Pancreas (tissue), 10 donors: ENCODE data around the gene PAK6. TPM values are rescaled to one million over a fixed set of nuclear protein-coding genes. Genes with fewer than 3 reads are reported as not detected.
A peak's percentile ranks its signal among the peaks of the same experiment; 100 is the strongest.

Experiments
- ATAC-seq, 4 donors: fragments of 200-7000 bp; cut with Tn5 transposase; one replicate each; pipeline versions ENCODE4 v1.8.0 to v1.9.1; 2020; ENCODE audit warnings: mild to moderate bottlenecking in 4 of 4, moderate library complexity in 4 of 4
- DNase-seq, 6 donors: peaks; one replicate each; pipeline ENCODE4 v3.0.0-alpha.2; 2020
- FAIRE-seq: peaks from 2 replicates; lab custom pipeline; 2012; peaks lifted over from hg19 to GRCh38; lab: Jason Lieb, UNC
- H3K27ac ChIP-seq, 4 donors: fragments of 200-600 bp; sonication (generic); 1 replicate in 3 of 4; 2 replicates in 1 of 4; pipeline versions ENCODE4 v1.5.0 to v1.8.0; 2020
- H3K27me3 ChIP-seq, 4 donors: fragments of 200-600 bp; one replicate each; pipeline ENCODE4 v1.8.0; 2021
- H3K36me3 ChIP-seq, 3 donors: fragments of 200-600 bp; sonication (generic) in 1 of 3; one replicate each; pipeline versions ENCODE4 v1.5.0 to v1.8.0; 2020 to 2021
- H3K4me1 ChIP-seq, 3 donors: fragments of 200-600 bp; one replicate each; pipeline ENCODE4 v1.8.0; 2021
- H3K4me3 ChIP-seq, 4 donors: fragments of 200-600 bp; sonication (generic) in 2 of 4; one replicate each; pipeline versions ENCODE4 v1.5.0 to v1.8.0; 2020 to 2021
- H3K9me3 ChIP-seq, 4 donors: fragments of 200-600 bp; one replicate each; pipeline ENCODE4 v1.8.0; 2021
- CTCF ChIP-seq, 4 donors: fragments of 200-600 bp; sonication (generic) in 3 of 4; IDR thresholded peaks; one replicate each; pipeline versions ENCODE4 v1.5.0 to v1.8.0; 2021; ENCODE audit warnings: antibody characterized with exemption in 4 of 4
- WGBS, 2 donors: extraction: QIAGEN DNeasy Blood & Tissue Kit; methylation state at CpG; one replicate each; pipeline ENCODE4 v1.1.7; 2013; 5-methylcytosine and 5-hydroxymethylcytosine counted together
- intact Hi-C, 3 donors: fragments of 100-400 bp; cut with DNase I; formaldehyde crosslinking; loops; one replicate each; pipeline versions ENCODE4 v1.11.1 to v1.14.2; 2022
- polyA plus RNA-seq, 2 donors: library from polyadenylated mRNA; stranded (reverse); fragments of 200-250 nt; gene quantifications; one replicate each; pipeline ENCODE4 v1.2.3, GENCODE V29; 2013
- total RNA-seq, 6 donors: library from RNA; stranded (reverse); fragmentation: NEBNext Ultra II Directional in 4 of 6; extraction: Animal tissue kit (Norgen Biotek cat#: 25700) in 4 of 6; gene quantifications; one replicate each; pipeline versions ENCODE4 v1.2.1 to v1.2.4, GENCODE V29; 2021 to 2023
- donor health status: healthy with polysubstance abuse.
- donor health status: DM: no; HTN: no; CAD: no; lungs with moderate emphysema.
- donor health status: DM: no; HTN: no; CAD: no.
- donor health status: control.
- donor health status: control.
- donor health status: Bipolar disorder and iron deficiency.
- donor health status: DM: yes; HTN: yes; CAD: no.
- donor health status: DM: no; HTN: no; CAD: no.
- donor health status: DM: no; HTN: no; CAD: no.
- donor health status: DM: yes; HTN: yes; CAD: no.

PAK6 gene
- total and polyA plus RNA-seq, 8 donors: 3.2 to 6.4 (median 4.6) TPM

- Histone ChIP-seq H3K9me3 (no peaks in the 10 kb centered on the region), H3K27me3 (no peaks in the 10 kb centered on the region), H3K27ac (no peak overlapping the region), H3K4me3 (no peak overlapping the region), H3K4me1 (no peaks in the 10 kb centered on the region), H3K36me3 (no peaks in the 10 kb centered on the region)
- intact Hi-C loops: loop anchor here in 1 of 3 donors (5.0 kb wide), 1 partner anchor 33 kb away; no protein-coding TSS in a partner anchor
- WGBS, 2 donors: 93 to 94% methylated on average over 11 of the region's 11 CpGs
- no peak for ATAC-seq
- no peak for TF ChIP-seq CTCF (IDR thresholded peaks at IDR 0.05)
- no peak for FAIRE-seq
- DNase-seq: no peak
Measured at GRCh38 chr15:40233727-40234577, 4.9 kb upstream of the PAK6 start.

- H3K4me3 ChIP-seq: no peak overlapping the region
- no peaks in the 10 kb centered on the region for H3K36me3 ChIP-seq
- no peak for FAIRE-seq
- DNase-seq: no peak
- ATAC-seq: peak in 1 of 4 donors; percentile 12
- H3K9me3 ChIP-seq: no peaks in the 10 kb centered on the region
- intact Hi-C loops: loop anchor here in 1 of 3 donors (5.0 kb wide), 1 partner anchor 33 kb away; no protein-coding TSS in a partner anchor
- 81 to 89% methylated on average over 4 of the region's 4 CpGs for WGBS, 2 donors
- no peaks in the 10 kb centered on the region for H3K4me1 ChIP-seq
- H3K27ac ChIP-seq: no peak overlapping the region
- H3K27me3 ChIP-seq: no peaks in the 10 kb centered on the region
- no peak for TF ChIP-seq CTCF (IDR thresholded peaks at IDR 0.05)
Measured at GRCh38 chr15:40234783-40235182, 4.1 kb upstream of the PAK6 start.

GRCh38 chr15:40235201-40235885, 3.5 kb upstream of the PAK6 start:
- no peak overlapping the region for H3K4me3 ChIP-seq
- no peaks in the 10 kb centered on the region for H3K36me3 ChIP-seq
- WGBS, 2 donors: 82 to 92% methylated on average over 4 of the region's 4 CpGs
- H3K4me1 ChIP-seq: no peaks in the 10 kb centered on the region
- intact Hi-C loops: no loop called here
- FAIRE-seq (no peak), DNase-seq (no peak), ATAC-seq (no peak)
- no peak overlapping the region for H3K27ac ChIP-seq
- H3K9me3 ChIP-seq: no peaks in the 10 kb centered on the region
- no peaks in the 10 kb centered on the region for H3K27me3 ChIP-seq
- TF ChIP-seq CTCF (IDR thresholded peaks at IDR 0.05): no peak

GRCh38 chr15:40239404-40239692, 485 bp downstream of the PAK6 start:
- no peak for FAIRE-seq
- peak overlapping the region in 1 of 4 donors; percentile 47 for H3K27ac ChIP-seq
- no peaks in the 10 kb centered on the region for H3K36me3 ChIP-seq
- H3K4me1 ChIP-seq: no peaks in the 10 kb centered on the region
- H3K9me3 ChIP-seq: no peaks in the 10 kb centered on the region
- TF ChIP-seq CTCF (IDR thresholded peaks at IDR 0.05): no peak
- peak in 1 of 4 donors; percentile 8 for ATAC-seq
- peak overlapping the region in 3 of 4 donors; percentile 9 to 45 (median 29) for H3K4me3 ChIP-seq
- intact Hi-C loops: no loop called here
- no peak for DNase-seq
- no peaks in the 10 kb centered on the region for H3K27me3 ChIP-seq
- 47 to 48% methylated on average over 5 of the region's 5 CpGs for WGBS, 2 donors
